A549 (cell line): ENCODE measurements around the gene RRAS2. TPM values are rescaled to one million over a fixed set of nuclear protein-coding genes. Genes with fewer than 3 reads are reported as not detected.

ENCODE experiments used
- ATAC-seq, 2 experiments: fragments of 200-7000 bp in 1 of 2; fragments of >200 bp in 1 of 2; cut with Nextera tagmentation in 1 of 2; cut with Tn5 transposase in 1 of 2; 3 replicates each; pipeline versions ENCODE4 v1.8.0 to v1.9.1; 2018 to 2020; ENCODE audit warnings: mild to moderate bottlenecking in 1 of 2, moderate library complexity in 1 of 2
- CTCF ChIA-PET: fragments of 300-600 bp; sonication (Branson Sonifier 250); formaldehyde crosslinking; extraction: SDS; loops from one replicate; lab custom pipeline; 2021; ENCODE audit warnings: antibody characterized with exemption, inconsistent platforms; lab: Yijun Ruan, JAX
- POLR2A ChIA-PET: fragments of 350-600 bp; formaldehyde crosslinking; extraction: SDS; loops from one replicate; lab custom pipeline; 2021; ENCODE audit warnings: antibody characterized with exemption, inconsistent platforms; lab: Yijun Ruan, JAX
- DNase-seq, 2 experiments: peaks; one replicate each; pipeline versions ENCODE4 v3.0.0 to v3.0.0-alpha.2; 2011 to 2016; ENCODE audit warnings: low read depth in 1 of 2, low spot score in 1 of 2
- FAIRE-seq: peaks from 2 replicates; lab custom pipeline; 2011; peaks lifted over from hg19 to GRCh38; lab: Jason Lieb, UNC
- H3K27ac ChIP-seq, 2 experiments: fragments of >200 bp; sonication (Bioruptor Twin); formaldehyde crosslinking; 3 replicates each; pipeline ENCODE4 v1.5.1; 2016 to 2017
- H3K4me1 ChIP-seq: fragments of >200 bp; sonication (Bioruptor Twin); formaldehyde crosslinking; 3 replicates; pipeline ENCODE4 v1.6.1; 2016
- H3K4me2 ChIP-seq: fragments of >200 bp; sonication (Bioruptor Twin); formaldehyde crosslinking; 3 replicates; pipeline ENCODE4 v1.6.1; 2016
- H3K4me3 ChIP-seq: fragments of >200 bp; sonication (Bioruptor Twin); formaldehyde crosslinking; 3 replicates; pipeline ENCODE4 v1.5.1; 2016
- H3K9me3 ChIP-seq: fragments of >200 bp; sonication (Bioruptor Twin); formaldehyde crosslinking; 3 replicates; pipeline ENCODE4 v1.6.1; 2016
- BHLHE40 ChIP-seq: IDR thresholded peaks from 2 replicates; pipeline ENCODE4 v1.6.1; 2012; ENCODE audit warnings: low read depth, low read length, inconsistent platforms
- CBX2 ChIP-seq: fragments of 200-600 bp; sonication (generic); IDR thresholded peaks from 2 replicates; pipeline ENCODE4 v1.6.1; 2016; ENCODE audit warnings: low read depth, mild to moderate bottlenecking, borderline replicate concordance
- EHMT2 ChIP-seq: fragments of 200-600 bp; sonication (generic); IDR thresholded peaks from 2 replicates; pipeline ENCODE4 v1.6.1; 2016; ENCODE audit warnings: antibody characterized with exemption, low read depth, mild to moderate bottlenecking, moderate library complexity
- HDAC2 ChIP-seq: fragments of 200-600 bp; sonication (generic); IDR thresholded peaks from 2 replicates; pipeline ENCODE4 v1.6.1; 2016
- HOXA7 ChIP-seq: fragments of 250-450 bp; sonication (Bioruptor Pico); IDR thresholded peaks from 2 replicates; pipeline ENCODE4 v1.5.0; 2020; ENCODE audit warnings: mild to moderate bottlenecking, moderate library complexity
- HOXB5 ChIP-seq: fragments of 250-450 bp; sonication (Bioruptor Pico); IDR thresholded peaks from 2 replicates; pipeline ENCODE4 v1.5.0; 2020; ENCODE audit warnings: mild to moderate bottlenecking, moderate library complexity
- KDM1A ChIP-seq: fragments of 200-600 bp; sonication (generic); IDR thresholded peaks from 2 replicates; pipeline ENCODE4 v1.6.1; 2016; ENCODE audit warnings: low read depth, mild to moderate bottlenecking
- MAFK ChIP-seq: fragments of 450-650 bp; IDR thresholded peaks from 2 replicates; pipeline ENCODE4 v1.6.1; 2014; ENCODE audit not compliant: partially characterized antibody
- NFE2L2 ChIP-seq: fragments of 150-350 bp; conservative IDR thresholded peaks from 2 replicates; pipeline ENCODE4 v1.6.1; 2014; ENCODE audit warnings: low read length
- NR3C1 ChIP-seq: fragments of >200 bp; sonication (Bioruptor Twin); formaldehyde crosslinking; IDR thresholded peaks from 3 replicates; pipeline ENCODE4 v1.6.1; 2017
- RAD21 ChIP-seq, 2 experiments: fragments of >200 bp in 1 of 2; sonication (Bioruptor Twin) in 1 of 2; formaldehyde crosslinking in 1 of 2; IDR thresholded peaks in 1 of 2; conservative IDR thresholded peaks in 1 of 2; 2 replicates in 1 of 2; 3 replicates in 1 of 2; pipeline ENCODE4 v1.6.1; 2012 to 2018; ENCODE audit warnings: inconsistent platforms in 1 of 2
- RARB ChIP-seq: fragments of 250-450 bp; sonication (Bioruptor Pico); IDR thresholded peaks from 2 replicates; pipeline ENCODE4 v1.8.0; 2021; ENCODE audit warnings: mild to moderate bottlenecking, moderate library complexity
- RCOR1 ChIP-seq: fragments of 150-350 bp; IDR thresholded peaks from 2 replicates; pipeline ENCODE4 v1.6.1; 2014; ENCODE audit warnings: antibody characterized with exemption, low read length, low read depth
- SMC3 ChIP-seq: fragments of >200 bp; sonication (Bioruptor Twin); formaldehyde crosslinking; IDR thresholded peaks from 3 replicates; pipeline ENCODE4 v1.6.1; 2018; ENCODE audit warnings: inconsistent platforms
- ZSCAN20 ChIP-seq: fragments of 250-450 bp; sonication (Bioruptor Pico); IDR thresholded peaks from 2 replicates; pipeline ENCODE4 v1.8.0; 2022; ENCODE audit warnings: mild to moderate bottlenecking, moderate library complexity
- WGBS: methylation state at CpG from one replicate; pipeline ENCODE4 v1.1.6; 2017; ENCODE audit errors: missing lambda C conversion rate; 5-methylcytosine and 5-hydroxymethylcytosine counted together
- polyA plus RNA-seq, 4 experiments: library from polyadenylated mRNA; depleted of rRNA in 3 of 4; stranded (reverse); fragments of >200 nt; fragmentation: RNase III in 1 of 4; extraction: RNeasy Plus Mini Kit Qiagen cat#74134 plus additional on column Dnase treatment in 1 of 4; gene quantifications; 2 replicates in 3 of 4; 3 replicates in 1 of 4; pipeline ENCODE4 v1.2.3, GENCODE V29; 2011 to 2017
- TF ChIP-seq, protein P1 (sequence below): IDR thresholded peaks from 2 replicates; pipeline ENCODE4 v1.6.1; 2012; ENCODE audit warnings: low read depth, borderline replicate concordance
- TF ChIP-seq, protein P2 (sequence below): fragments of >200 bp; sonication (Bioruptor Twin); formaldehyde crosslinking; IDR thresholded peaks from 3 replicates; pipeline ENCODE4 v1.5.1; 2016

RRAS2 gene
- polyA plus RNA-seq, 2 of the 4 experiments (the other 2 are of a cell fraction) = 37.9 to 48.2 TPM

DNA sequence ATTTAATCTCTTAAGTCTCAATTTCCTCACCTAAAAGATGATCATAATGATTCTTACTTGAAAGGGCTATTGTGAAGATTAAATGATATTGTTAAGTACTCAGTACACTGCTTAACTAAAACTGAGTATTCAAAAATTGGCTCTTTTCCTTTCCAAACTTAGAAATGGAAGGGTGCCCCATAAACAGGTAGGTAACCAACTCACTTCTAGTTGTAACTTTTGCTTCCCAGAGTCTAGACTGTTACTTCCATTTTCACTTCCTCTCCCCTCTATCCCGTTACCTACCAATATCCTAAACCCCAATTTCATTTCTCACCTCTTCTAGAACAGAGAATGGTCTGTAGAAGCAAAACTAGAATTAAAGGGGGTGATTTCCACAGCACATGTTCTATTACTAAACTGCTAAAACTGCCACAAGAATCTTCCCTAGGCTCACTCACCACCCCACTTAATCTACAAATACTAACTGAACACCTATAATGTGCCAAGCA is 50.0 kb downstream of the RRAS2 start:
- ChIA-PET POLR2A (interaction anchor here (1.8 kb wide), 1 partner anchor 49 kb away, joined by 7 read pairs; no protein-coding TSS in a partner anchor), CTCF (interaction anchor here (0.7 to 14.0 kb wide), 19 partner anchors 8 to 163 kb away, joined by 3 to 258 read pairs (median 4); no protein-coding TSS in a partner anchor)
- ATAC-seq (no peak; a peak in 1 of 6 replicates), DNase-seq (no peak), FAIRE-seq (no peak)
- Histone ChIP-seq H3K4me1 (peaks cover 46% of the 10 kb centered on the region), H3K4me3 (no peak overlapping the region), H3K9me3 (no peaks in the 10 kb centered on the region), H3K4me2 (peak overlapping the region; percentile 84), H3K27ac (peak overlapping the region in 1 of 2 experiments; percentile 67; a peak in 4 of 6 replicates)
- 67% methylated on average over 1 of the region's 1 CpG for WGBS
- no peak for TF ChIP-seq KDM1A
- no peak for TF ChIP-seq MAFK
- no peak for TF ChIP-seq HOXB5
- no peak for TF ChIP-seq RCOR1
- no peak for TF ChIP-seq CBX2

DNA sequence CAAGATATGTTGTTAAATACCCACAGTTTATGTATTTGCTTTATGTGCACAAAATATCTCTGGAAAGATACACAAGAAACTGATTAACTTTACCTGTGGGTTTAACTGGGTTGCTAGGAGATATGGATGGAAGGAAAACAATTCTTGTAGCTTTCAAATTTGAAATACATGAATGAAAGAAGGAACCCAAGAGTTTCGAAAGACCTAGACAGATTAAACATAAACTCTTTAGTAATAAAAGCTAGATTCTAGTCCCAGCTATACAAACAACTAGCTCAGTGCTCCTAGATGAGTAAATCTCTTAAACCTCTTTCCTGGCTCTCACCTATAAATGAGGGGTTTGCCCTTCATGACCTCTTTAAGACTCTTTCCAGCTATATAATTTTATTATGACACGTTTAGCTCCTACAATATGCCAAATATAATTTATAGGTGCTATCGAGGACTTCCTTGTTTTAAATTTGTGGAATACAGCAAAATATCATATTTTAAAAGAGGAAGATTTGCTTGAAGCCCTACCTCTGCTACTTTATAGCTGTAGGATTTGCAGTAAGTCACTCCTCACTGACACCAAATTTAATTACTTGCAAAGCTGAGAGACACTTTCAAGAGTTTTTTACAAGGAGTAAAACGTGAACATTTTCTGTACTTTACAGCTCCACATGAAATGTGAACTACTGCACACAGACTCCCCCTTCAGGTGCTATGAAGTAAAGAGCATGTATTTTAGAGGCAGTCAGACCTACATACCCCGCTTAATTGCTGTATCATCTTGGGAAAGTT is 50.7 kb downstream of the RRAS2 start:
- WGBS = 7% methylated on average over 5 of the region's 5 CpGs
- H3K4me1 ChIP-seq = peaks cover 39% of the 10 kb centered on the region
- peak overlapping the region; percentile 84 for H3K4me2 ChIP-seq
- CTCF ChIA-PET = interaction anchor here (0.6 to 14.0 kb wide), 24 partner anchors 8 to 600 kb away, joined by 3 to 258 read pairs (median 4); no protein-coding TSS in a partner anchor
- peak overlapping the region; percentile 55 to 67; a peak in 5 of 6 replicates for H3K27ac ChIP-seq
- FAIRE-seq = peak; percentile 54
- ATAC-seq = peak; percentile 84 to 90; a peak in 5 of 6 replicates
- no peak overlapping the region for H3K4me3 ChIP-seq
- TF ChIP-seq, protein P1, sequence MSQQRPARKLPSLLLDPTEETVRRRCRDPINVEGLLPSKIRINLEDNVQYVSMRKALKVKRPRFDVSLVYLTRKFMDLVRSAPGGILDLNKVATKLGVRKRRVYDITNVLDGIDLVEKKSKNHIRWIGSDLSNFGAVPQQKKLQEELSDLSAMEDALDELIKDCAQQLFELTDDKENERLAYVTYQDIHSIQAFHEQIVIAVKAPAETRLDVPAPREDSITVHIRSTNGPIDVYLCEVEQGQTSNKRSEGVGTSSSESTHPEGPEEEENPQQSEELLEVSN = no peak
- TF ChIP-seq, protein P2, sequence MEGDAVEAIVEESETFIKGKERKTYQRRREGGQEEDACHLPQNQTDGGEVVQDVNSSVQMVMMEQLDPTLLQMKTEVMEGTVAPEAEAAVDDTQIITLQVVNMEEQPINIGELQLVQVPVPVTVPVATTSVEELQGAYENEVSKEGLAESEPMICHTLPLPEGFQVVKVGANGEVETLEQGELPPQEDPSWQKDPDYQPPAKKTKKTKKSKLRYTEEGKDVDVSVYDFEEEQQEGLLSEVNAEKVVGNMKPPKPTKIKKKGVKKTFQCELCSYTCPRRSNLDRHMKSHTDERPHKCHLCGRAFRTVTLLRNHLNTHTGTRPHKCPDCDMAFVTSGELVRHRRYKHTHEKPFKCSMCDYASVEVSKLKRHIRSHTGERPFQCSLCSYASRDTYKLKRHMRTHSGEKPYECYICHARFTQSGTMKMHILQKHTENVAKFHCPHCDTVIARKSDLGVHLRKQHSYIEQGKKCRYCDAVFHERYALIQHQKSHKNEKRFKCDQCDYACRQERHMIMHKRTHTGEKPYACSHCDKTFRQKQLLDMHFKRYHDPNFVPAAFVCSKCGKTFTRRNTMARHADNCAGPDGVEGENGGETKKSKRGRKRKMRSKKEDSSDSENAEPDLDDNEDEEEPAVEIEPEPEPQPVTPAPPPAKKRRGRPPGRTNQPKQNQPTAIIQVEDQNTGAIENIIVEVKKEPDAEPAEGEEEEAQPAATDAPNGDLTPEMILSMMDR = peak; percentile 62
- TF ChIP-seq MAFK (peak; percentile 28), NFE2L2 (no peak), SMC3 (peak; percentile 31; the same call in 1 of the 3 replicates), ZSCAN20 (CRISPR knock-in tag) (no peak), NR3C1 (no peak), RAD21 (conservative IDR thresholded peaks at IDR 0.05 in 1 of 2, IDR thresholded peaks at IDR 0.05 in 1 of 2) (peak; percentile 38 to 39; a peak in 3 of 5 replicates)
- POLR2A ChIA-PET = interaction anchor here (0.9 to 1.8 kb wide), 3 partner anchors 47 to 147 kb away, joined by 3 to 7 read pairs (median 5); no protein-coding TSS in a partner anchor
- DNase-seq = peak; percentile 59 to 66
- H3K9me3 ChIP-seq = no peaks in the 10 kb centered on the region

- H3K27ac ChIP-seq = no peak overlapping the region
- POLR2A ChIA-PET = no interaction called here
- H3K4me3 ChIP-seq = no peak overlapping the region
- peak in 1 of 2 experiments; percentile 22 for DNase-seq
- H3K9me3 ChIP-seq = no peaks in the 10 kb centered on the region
- TF ChIP-seq EHMT2 = no peak
- TF ChIP-seq RARB = no peak
- TF ChIP-seq CBX2 = no peak
- TF ChIP-seq HOXA7 (CRISPR knock-in tag) = no peak
- peak; percentile 12; the same call in 1 of the 3 replicates for TF ChIP-seq SMC3
- peak in 1 of 2 experiments; percentile 25; a peak in 1 of 5 replicates for TF ChIP-seq RAD21 (conservative IDR thresholded peaks at IDR 0.05 in 1 of 2, IDR thresholded peaks at IDR 0.05 in 1 of 2)
- no peak for TF ChIP-seq HDAC2
- TF ChIP-seq BHLHE40 = no peak
- TF ChIP-seq, all 56 proteins: peak for 2
- peak; percentile 44 to 52; a peak in 3 of 6 replicates for ATAC-seq
- Histone ChIP-seq H3K4me2 (no peak overlapping the region), H3K4me1 (peaks cover 30% of the 10 kb centered on the region)
- FAIRE-seq = no peak
- CTCF ChIA-PET = interaction anchor here (0.6 to 14.0 kb wide), 7 partner anchors 15 to 1888 kb away, joined by 3 to 258 read pairs (median 3); no protein-coding TSS in a partner anchor
- 96% methylated on average over 1 of the region's 1 CpG for WGBS
These were observed 52.5 kb downstream of the RRAS2 start for GRCh38 chr11:14306481-14306880.
